Loucy (cell line): ENCODE data around the gene FXYD2.

Source experiments
- H2AFZ ChIP-seq: fragments of 200-600 bp; sonication (generic); 2 replicates; pipeline ENCODE4 v1.6.0; 2016; ENCODE audit warnings: antibody characterized with exemption, mild to moderate bottlenecking, low read length, moderate library complexity
- H3F3A ChIP-seq: fragments of 200-600 bp; 2 replicates; pipeline ENCODE4 v1.6.0; 2016; ENCODE audit warnings: antibody characterized with exemption, low read depth, mild to moderate bottlenecking
- H3K27me3 ChIP-seq: fragments of 200-600 bp; sonication (generic); 2 replicates; pipeline ENCODE4 v1.6.1; 2014; ENCODE audit warnings: low read length, mild to moderate bottlenecking; ENCODE audit not compliant: insufficient read depth, poor library complexity, severe bottlenecking
- H3K36me3 ChIP-seq: fragments of 200-600 bp; sonication (generic); 2 replicates; pipeline ENCODE4 v1.6.1; 2016; ENCODE audit warnings: low read length; ENCODE audit not compliant: insufficient read depth
- H3K4me1 ChIP-seq: fragments of 200-600 bp; sonication (generic); 2 replicates; pipeline ENCODE4 v1.5.1; 2014; ENCODE audit warnings: low read length, mild to moderate bottlenecking; ENCODE audit not compliant: insufficient read depth, poor library complexity, severe bottlenecking
- H3K4me2 ChIP-seq: fragments of 200-600 bp; sonication (generic); 2 replicates; pipeline ENCODE4 v1.6.0; 2014; ENCODE audit warnings: antibody characterized with exemption, low read length, low read depth, mild to moderate bottlenecking; ENCODE audit not compliant: poor library complexity, severe bottlenecking
- H3K4me3 ChIP-seq: fragments of 200-600 bp; sonication (generic); 2 replicates; pipeline ENCODE4 v1.5.1; 2014; ENCODE audit warnings: low read length, mild to moderate bottlenecking, mixed read lengths; ENCODE audit not compliant: poor library complexity, severe bottlenecking
- H3K79me2 ChIP-seq: fragments of 200-600 bp; sonication (generic); 2 replicates; pipeline ENCODE4 v1.6.1; 2014; ENCODE audit warnings: low read length; ENCODE audit not compliant: insufficient read depth
- H3K9ac ChIP-seq: fragments of 200-600 bp; sonication (generic); 2 replicates; pipeline ENCODE4 v1.6.0; 2014; ENCODE audit warnings: mild to moderate bottlenecking, low read depth, low read length, moderate library complexity; ENCODE audit not compliant: poor library complexity, severe bottlenecking
- H3K9me2 ChIP-seq: fragments of 200-600 bp; sonication (generic); replicated peaks from 2 replicates; pipeline ENCODE4 v1.6.1; 2016; ENCODE audit warnings: low read depth, low read length, mixed read lengths
- H3K9me3 ChIP-seq: fragments of 200-600 bp; sonication (generic); 2 replicates; pipeline ENCODE4 v1.6.1; 2014; ENCODE audit warnings: mild to moderate bottlenecking, antibody characterized with exemption, low read length, low read depth; ENCODE audit not compliant: insufficient read depth
- H4K20me1 ChIP-seq: fragments of 200-600 bp; sonication (generic); 2 replicates; pipeline ENCODE4 v1.6.0; 2014; ENCODE audit warnings: antibody characterized with exemption, low read length, mild to moderate bottlenecking; ENCODE audit not compliant: insufficient read depth, poor library complexity, severe bottlenecking
- CTCF ChIP-seq: fragments of 200-600 bp; sonication (generic); conservative IDR thresholded peaks from 2 replicates; pipeline ENCODE4 v1.5.1; 2014; ENCODE audit warnings: mild to moderate bottlenecking, antibody characterized with exemption, low read length
- EZH2phosphoT487 ChIP-seq: fragments of 200-600 bp; IDR thresholded peaks from 2 replicates; pipeline ENCODE4 v1.6.1; 2018; ENCODE audit warnings: antibody characterized with exemption, mild to moderate bottlenecking, moderate library complexity, borderline replicate concordance

Gene FXYD2

DNA sequence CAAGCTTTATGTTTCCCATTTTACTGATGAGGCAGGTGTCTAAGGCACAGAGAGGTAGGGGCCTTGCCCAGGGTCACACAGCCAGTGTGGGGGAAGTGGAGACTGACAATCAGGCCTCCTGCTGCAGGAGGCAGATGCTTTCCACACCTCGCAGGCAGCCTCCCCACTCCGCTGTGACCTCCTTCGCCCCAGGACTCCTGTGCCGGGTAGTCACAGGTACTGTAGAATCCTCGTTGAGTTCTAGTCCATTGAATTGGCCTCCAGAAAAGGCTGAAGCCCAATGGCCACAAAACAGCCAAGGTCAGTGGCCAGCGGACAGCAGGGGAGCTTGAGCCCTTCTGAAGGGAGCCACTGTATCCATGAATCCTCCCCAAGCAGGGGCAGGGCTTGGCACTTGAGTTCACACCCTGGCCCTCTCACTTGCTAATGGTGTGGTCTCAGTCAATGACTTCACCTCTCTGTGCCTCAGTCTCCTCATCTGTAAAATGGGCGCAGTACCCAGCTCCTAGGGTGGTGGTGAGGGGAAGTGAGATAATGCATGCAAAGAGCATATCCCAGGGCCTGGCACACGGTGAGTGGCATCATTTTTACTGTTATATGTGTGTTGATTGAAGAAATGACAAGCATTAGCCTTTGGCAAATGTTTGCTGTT is 1.1 kb upstream of the FXYD2 start:
- Histone ChIP-seq H3K79me2 (peaks cover 39% of the 10 kb centered on the region), H3K4me1 (peaks cover 83% of the 10 kb centered on the region), H3K36me3 (no peaks in the 10 kb centered on the region), H4K20me1 (no peaks in the 10 kb centered on the region), H3K9me3 (no peaks in the 10 kb centered on the region), H3F3A (peaks cover 8% of the 10 kb centered on the region; the same call in 1 of the 2 replicates), H3K4me2 (peak overlapping the region; percentile 90), H3K9me2 (no peaks in the 10 kb centered on the region), H3K27me3 (no peaks in the 10 kb centered on the region), H3K4me3 (peak overlapping the region; percentile 66), H3K9ac (peak overlapping the region; percentile 79), H2AFZ (no peak overlapping the region)
- TF ChIP-seq CTCF (no peak), EZH2phosphoT487 (no peak)

- Histone ChIP-seq H3K4me2 (peak overlapping the region; percentile 90), H3K9me3 (no peaks in the 10 kb centered on the region), H3K9me2 (no peaks in the 10 kb centered on the region), H4K20me1 (no peaks in the 10 kb centered on the region), H3K4me3 (peak overlapping the region; percentile 66), H3F3A (peaks cover 8% of the 10 kb centered on the region; the same call in 1 of the 2 replicates), H3K36me3 (no peaks in the 10 kb centered on the region), H3K9ac (peak overlapping the region; percentile 79), H3K27me3 (no peaks in the 10 kb centered on the region), H3K79me2 (peaks cover 39% of the 10 kb centered on the region), H3K4me1 (peaks cover 66% of the 10 kb centered on the region), H2AFZ (no peak overlapping the region)
- TF ChIP-seq CTCF (no peak), EZH2phosphoT487 (no peak)
Observed at GRCh38 chr11:117823946-117824420, 561 bp downstream of the FXYD2 start.

DNA sequence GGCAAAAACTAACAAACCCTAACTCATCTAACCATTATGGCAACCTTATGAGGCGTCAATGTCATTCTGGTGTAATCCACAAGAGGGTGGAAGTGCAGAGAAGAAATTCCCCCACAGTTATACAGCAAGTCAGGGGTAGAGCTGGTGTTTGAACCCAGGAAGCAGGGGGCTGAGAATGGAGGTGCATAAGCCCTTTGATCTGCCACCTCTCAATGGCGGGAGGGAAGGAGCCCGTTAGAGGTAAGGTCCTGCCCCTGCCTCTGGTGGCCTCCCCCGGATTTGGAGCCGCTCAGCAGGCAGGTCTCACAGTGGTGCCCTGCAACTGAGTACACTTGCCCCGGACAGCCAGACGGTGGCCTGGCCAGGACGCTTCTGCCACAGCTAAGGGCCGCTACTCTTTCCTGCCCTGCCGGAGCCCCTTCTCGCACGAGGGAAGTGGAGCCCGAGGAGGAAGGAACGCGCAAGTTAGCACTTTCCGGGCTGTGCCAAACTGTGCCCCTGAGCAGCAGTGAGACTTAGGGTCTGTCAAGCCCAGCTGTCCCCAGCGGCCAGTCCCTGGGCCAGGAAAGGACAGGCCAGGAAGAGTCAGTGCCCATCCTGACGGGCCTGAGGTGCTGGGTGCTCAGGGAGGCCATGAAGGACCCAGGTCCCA is 1.1 kb downstream of the FXYD2 start:
- peak overlapping the region; percentile 90 for H3K4me2 ChIP-seq
- TF ChIP-seq EZH2phosphoT487 (no peak), CTCF (peak; percentile 74)

More for the DNA sequence above, 1.1 kb downstream of the FXYD2 start:
- Histone ChIP-seq H3F3A (peaks cover 8% of the 10 kb centered on the region; the same call in 1 of the 2 replicates), H3K79me2 (peaks cover 39% of the 10 kb centered on the region), H3K4me1 (peaks cover 66% of the 10 kb centered on the region), H4K20me1 (no peaks in the 10 kb centered on the region), H3K9me2 (no peaks in the 10 kb centered on the region), H3K27me3 (no peaks in the 10 kb centered on the region), H3K4me3 (peak overlapping the region; percentile 66), H3K36me3 (no peaks in the 10 kb centered on the region), H2AFZ (no peak overlapping the region), H3K9me3 (no peaks in the 10 kb centered on the region), H3K9ac (peak overlapping the region; percentile 79)
